Middle frontal gyrus (tissue), 1 donor: ENCODE data around the gene MTMR6.
A peak's percentile ranks its signal among the peaks of the same experiment; 100 is the strongest.
"Not testable (repeated sequence)": the region's sequence is repeated elsewhere in the genome, so short reads cannot be mapped to it uniquely, and the experiment has no call there.

Experiments used
- DNase-seq: peaks from one replicate; pipeline ENCODE4 v3.0.0-alpha.2; 2015; ENCODE audit warnings: low spot score; ENCODE audit errors: extremely low spot score

Gene MTMR6

DNA sequence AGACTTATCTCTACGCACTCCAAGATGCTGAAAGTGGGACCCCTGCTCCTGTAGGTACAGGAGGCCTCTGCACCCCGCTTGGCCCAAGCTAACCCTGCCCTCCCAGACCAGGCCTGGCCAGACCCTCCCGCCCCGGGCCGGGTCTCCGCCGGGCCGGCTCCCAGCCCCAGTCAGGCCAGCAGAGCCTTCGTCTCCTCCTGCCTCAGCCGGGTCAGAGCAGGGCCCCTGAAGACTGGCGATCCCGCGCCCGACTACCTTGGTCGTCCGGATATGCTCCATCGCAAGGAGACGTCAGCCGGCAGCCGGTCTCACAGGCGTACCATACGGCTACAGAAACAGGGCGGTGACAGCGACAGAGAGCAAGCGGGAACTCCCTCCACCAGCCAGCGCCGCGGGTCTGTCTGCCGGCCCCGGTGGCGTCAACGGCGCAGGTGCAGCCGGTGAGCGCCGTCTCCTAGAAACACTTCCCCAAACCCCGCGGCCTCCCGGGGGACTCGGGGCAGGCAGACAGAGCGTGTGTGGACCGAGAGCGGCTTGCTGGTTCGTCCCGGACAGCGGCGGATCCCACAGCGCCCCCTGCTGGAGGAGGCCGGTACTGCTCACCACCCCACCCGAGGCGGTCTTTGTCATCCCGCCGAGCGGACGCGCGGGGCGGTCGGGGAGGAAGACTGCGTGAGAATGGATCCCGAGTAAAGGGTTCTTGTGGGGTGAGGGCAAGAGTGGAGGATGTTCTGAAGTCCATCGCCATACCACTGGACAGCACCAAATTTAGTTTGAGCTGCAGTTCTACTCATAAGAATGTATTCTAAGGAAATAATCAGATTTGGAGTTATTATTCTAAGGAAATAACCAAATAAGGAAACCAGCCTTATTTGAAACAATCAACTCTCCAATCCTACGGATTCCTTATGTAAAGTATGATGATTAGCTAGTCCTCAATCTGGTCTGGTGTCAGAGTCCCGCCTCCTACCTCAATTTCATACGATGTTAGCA lies at the start of gene MTMR6:
TSS of gene MTMR6 (minus strand) at position 520 of the 993 bp plus-strand sequence. CDS start at position 279, 241 bp downstream.
- DNase-seq, result peak; percentile 80

DNA sequence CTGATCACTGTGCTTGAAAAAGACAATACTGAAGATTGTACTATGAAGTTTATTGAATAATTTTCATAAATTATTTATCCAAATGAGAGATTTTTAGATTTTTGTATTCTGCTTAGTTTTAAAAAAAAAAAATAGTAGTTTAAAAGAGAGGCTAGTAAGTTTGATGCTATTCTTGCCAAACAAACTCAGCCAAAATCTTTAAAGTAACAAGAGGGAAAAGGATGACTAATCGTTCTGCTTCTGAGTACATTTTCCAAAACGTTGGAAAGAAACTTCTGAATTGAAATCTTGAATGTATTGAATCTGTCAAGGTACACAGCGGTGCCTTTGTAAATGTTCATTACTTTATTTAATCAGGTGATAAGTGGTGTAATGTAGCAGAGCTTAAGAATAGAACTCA lies 48.6 kb upstream of the MTMR6 start:
- DNase-seq, result no peak

DNA sequence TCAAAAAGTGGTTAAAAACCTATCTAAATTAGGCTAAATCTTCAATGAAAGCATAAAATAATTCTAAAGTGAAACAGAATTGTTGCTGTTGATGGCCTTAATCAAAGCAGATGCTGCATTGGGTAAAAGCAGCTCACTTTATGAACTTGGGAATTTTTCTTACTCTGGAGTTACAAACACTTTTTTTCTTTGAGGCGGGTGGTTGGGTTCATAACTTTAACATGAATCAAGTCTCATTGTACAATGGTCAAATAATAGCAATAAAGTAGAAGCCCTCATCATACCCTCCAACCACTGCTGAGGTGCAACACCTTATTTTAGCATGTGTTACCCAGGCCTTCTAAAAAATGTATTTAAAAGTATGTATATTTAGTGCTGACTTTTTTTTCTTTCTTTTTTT lies 43.3 kb upstream of the MTMR6 start:
- DNase-seq, result no peak

DNA sequence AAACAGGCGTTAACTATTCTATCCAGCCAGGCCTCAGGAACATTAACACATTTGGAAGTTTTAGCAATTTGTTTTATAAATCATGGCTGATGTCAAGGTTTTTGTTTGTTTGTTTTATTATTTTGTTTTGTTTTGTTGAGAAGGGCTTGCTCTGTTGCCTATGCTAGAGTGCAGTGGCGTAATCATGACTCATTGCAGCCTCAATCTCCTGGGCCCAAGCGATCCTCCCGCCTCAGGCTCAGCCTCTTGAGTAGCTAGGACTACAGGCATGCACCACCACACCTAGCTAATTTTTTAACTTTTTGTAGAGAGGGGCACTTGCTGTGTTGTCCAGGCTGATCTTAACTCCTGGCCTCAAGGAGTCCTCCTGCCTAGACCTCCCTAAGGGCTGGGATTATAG lies 42.4 kb upstream of the MTMR6 start:
- no peak for DNase-seq

DNA sequence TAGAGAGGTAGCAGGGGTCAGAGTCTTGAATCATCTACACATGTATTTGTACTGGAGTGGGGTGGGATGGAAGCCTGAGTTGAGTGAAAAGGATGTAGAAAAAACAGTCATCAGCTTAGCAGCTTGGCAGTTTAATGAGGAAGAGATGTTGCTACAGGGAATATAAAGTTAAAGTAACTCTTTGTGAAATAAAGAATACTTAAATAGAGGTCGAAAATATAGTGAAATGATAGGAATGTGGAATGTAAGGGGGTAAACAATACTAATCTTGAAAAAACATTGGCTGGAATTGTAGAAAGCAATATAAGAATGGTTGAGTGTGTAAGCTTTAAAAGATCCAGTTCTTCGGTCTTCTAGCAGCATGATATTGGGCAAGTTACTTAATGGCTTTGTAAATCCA lies 36.8 kb upstream of the MTMR6 start:
- no peak for DNase-seq

DNA sequence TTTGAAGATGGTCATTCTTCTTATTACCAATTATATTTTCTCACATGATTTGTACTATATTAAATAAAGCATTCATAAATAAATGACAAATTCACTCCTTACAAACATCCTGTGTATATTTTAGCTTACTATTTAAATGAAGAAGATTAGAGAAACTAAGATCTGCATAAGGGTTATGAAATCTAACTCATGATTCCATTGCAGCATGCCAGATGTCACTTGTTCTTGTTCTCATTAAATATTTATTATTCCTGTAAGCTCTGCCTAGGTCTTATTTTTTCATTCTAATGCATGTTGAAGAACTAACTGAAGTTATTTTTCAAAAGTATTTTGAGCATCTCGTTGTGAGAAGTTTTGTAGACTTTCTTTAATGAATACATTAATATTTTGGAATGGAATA lies 32.5 kb upstream of the MTMR6 start:
- no peak for DNase-seq

DNA sequence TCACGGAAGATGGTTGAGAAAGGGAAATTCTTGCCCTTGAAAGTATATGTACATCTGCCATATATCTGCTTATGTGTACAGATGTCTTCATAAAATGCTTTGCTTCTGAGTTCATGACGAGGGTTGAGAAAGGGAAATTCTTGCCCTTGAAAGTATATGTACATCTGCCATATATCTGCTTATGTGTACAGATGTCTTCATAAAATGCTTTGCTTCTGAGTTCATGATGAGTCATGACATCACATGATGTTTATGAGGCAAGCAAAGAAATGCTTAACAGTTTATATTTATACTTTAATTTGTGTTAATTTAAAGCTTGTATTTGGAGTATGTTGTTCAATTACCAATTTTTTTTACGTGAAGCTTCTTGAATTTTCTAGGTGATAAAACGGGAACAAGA lies 31.7 kb upstream of the MTMR6 start:
- not testable (repeated sequence) for DNase-seq

DNA sequence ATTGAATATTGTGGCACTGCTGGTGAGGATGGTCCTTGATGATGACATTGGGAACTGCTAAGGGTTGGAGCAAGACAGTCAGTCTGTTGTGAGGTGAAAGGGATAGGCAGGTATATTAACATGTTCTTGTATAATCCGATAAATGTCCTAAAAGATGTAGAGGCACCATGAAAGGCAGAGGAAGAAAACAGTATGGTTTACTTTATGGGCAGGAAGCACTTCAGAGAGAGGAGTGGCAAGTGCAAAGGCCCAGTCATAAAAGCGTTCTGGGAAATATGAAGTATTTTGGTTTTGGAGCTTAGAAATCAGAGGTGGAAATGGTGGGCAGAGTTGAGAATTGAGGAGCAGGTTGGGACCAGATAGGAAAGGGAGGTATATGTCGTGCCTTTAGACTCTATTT lies 23.6 kb upstream of the MTMR6 start:
- no peak for DNase-seq

DNA sequence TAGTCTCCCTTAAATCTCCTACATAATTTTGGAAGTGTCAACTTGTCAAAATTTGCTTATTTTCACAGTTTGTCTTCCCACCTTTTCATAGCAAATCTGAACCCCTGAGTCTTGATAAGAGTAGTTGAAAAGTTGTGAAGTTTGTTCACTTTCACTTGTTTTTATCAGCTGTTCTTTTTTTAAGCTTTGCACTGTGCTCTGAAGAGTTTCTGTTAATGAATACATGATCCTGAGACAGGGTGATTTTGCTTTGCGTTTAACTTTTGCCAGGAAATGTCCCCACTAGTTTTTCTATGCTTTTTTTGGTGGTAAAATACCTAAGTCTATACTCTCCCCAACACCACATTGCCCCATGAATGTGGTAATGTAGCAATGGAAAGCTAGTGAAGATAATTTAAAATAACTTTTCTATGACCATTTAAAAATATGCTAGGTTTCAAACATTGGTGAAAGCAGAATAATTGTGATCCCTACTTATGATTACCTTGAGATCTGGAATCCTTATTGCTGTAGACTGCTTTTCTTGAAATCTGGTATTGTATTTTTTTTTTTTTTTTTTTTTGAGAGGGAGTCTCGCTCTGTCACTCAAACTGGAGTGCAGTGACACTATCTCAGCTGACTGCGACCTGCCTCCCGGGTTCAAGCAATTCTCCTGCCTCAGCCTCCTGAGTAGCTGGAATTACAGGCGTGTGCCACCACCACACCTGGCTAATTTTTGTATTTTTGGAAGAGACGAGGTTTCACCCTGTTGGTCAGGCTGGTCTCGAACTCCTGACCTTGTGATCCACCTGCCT lies 19.6 kb upstream of the MTMR6 start:
- no peak for DNase-seq

DNA sequence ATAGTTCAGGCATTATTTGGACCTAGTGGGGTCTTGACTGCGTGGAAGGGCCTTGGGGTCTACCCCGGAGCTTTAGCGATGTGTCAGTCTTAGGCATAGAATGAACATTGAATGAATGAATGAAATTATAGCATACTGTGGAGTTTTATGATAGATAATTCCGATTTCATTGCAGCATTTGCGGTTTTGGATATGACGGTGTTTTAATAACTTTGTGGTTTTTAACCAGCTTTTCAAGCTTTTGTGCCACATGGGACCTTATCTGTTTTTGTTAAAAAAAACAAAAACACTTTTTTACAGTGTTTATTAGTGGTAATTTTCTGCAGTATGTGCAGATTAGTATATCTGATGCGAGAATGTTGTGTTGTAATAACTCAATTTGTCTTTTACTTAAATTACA lies 14.8 kb upstream of the MTMR6 start:
- DNase-seq, result no peak

DNA sequence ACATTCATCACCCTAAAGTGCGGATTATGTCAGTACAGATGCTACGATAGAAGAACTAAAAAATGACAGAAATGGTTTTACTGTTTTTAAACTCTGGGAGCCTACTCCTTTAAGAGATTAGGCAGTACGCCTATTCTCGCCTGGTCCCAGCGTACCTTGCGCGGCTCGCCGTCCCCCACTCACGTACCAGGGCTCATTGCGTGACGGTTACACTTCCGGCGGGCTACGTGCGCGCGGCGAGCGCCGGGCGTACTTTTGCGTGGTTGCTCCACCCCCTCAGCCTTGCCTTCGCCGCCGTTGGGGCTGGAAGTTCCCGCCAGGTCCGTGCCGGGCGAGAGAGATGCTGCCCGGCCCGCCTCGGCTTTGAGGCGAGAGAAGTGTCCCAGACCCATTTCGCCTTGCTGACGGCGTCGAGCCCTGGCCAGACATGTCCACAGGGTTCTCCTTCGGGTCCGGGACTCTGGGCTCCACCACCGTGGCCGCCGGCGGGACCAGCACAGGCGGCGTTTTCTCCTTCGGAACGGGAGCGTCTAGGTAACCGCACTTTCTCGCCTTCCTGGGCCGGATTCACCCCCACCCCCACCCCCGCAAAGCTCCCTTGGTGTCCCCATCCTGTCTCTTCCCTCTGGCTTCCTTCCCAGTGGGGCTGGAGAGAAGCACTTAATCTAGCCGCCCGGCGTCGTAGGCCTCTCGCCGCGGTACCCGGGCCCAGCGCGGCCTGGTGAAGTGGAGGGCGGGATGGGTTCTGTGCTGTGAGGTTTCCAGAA lies 14.2 kb upstream of the MTMR6 start, which contains the start of gene NUP58:
TSS of gene NUP58 (plus strand) at position 279 of the 767 bp plus-strand sequence. CDS start at position 428, 149 bp downstream.
- peak; percentile 91 for DNase-seq

DNA sequence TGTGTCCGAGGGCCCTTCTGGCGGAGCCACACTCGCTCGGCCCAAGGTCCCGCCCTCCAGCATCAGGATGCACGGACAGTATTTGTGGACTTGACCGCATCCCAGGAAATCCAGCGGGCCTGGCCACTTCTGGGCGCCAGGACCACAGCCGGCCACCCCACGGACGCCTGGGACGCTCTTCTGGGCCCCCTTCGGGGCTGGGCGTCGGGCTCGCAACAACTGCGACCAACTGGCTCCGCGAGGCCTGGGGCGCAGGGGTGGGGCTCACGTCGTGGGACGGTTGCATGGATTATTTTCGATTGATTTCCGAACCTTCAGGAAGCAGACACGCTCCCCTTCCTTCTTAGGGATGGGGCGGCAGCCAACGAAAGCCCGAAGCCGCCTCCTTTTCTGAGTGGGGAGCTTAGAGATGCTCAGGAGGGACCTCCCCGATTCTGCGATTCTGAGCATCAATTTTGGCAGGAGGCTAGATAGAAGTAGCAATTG lies 13.6 kb upstream of the MTMR6 start:
- DNase-seq, result no peak

DNA sequence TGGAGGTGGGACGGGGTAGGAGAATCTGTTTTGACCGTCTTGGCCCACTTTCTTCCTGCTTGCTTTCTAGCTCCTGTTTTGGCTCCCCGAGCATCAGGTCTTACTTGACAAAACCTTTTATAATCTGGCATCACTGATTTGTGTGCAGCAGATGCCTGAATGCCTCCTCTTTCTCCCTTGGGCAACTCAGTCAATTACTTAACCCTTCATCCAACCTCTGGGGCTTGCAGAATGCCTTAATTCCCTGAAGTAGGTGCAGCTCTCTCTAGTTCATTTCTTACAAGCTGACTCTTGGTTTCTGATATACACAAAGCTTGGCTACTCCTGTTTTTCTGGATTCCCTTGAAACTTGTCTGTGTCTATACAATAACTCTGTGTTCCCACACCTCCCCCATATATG lies 8.4 kb upstream of the MTMR6 start:
- DNase-seq, result no peak

DNA sequence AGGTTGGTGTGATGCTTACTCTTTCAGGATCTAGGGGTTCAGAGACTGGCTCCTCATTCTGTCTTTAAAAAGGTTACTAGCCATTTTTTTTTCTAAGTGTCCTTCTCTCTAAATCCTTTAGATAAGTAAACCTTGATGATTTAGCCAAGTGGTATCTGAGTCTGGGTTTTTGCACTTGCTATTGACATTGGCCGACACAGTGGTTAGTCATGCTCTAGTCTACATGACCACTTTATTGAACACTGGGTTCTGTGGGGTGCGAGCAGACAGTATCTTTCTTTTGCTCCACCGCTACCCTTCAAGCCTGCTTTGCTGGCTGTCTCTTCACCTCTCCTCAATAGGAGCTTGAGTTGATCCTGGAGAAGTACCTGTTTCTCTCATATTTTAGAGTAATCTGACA lies 7.9 kb upstream of the MTMR6 start:
- no peak for DNase-seq

DNA sequence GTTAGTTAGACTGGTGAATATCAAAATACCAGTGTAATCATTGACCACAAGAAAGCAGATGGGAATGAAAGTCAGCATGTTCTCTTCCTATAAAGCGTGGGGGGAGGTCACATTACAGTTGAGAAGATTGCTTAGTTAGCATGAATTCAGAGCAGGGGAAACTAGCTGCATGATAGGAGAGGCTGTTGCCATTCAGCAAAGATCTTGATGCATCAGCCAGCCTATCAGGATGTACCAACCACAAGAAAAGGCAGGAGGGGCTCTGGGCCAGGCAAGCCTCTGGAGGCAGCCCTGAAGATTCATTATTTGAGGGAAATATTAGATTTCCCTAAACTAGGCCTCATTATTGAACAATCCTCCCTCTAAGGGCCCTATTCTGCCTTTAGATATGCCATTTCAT lies 5.0 kb upstream of the MTMR6 start:
- no peak for DNase-seq

DNA sequence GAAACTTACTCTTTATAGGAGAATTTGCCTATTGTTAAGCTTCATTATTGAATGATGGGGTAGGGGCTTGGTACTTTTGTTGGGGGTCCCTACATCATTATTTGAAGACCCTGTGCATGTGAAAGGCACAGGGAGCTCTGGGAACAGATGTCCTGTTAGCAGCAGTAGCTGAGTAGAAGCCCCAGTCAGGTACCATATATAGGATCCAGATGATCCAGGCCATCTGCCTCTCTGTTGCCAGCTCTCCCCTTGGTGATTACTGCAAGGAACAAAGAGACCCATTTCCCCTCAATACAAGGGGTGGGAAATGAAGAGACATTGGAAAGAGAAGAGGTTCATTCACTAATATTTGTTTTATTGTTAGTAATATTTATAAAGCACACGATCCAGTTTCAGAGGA lies 4.4 kb upstream of the MTMR6 start:
- DNase-seq, result no peak

DNA sequence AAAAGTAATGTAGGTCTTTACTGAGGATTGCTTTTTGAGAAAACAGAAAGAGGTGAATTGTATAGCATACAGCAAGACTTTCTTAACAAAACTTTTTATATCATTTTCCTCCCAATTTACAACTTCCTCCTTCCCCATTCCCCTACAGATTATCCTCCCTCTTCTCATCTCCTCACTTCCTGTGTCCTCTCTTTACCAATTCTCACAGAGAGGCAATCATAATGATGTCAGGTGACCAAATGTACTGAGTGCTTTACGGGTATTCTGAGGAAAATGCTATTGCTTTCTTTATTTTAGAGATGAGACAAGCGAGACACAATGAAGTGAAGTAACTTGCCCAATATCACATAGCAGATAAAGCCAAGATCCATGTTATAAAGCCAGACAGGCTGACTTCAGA lies 1.7 kb upstream of the MTMR6 start:
- DNase-seq, result no peak

DNA sequence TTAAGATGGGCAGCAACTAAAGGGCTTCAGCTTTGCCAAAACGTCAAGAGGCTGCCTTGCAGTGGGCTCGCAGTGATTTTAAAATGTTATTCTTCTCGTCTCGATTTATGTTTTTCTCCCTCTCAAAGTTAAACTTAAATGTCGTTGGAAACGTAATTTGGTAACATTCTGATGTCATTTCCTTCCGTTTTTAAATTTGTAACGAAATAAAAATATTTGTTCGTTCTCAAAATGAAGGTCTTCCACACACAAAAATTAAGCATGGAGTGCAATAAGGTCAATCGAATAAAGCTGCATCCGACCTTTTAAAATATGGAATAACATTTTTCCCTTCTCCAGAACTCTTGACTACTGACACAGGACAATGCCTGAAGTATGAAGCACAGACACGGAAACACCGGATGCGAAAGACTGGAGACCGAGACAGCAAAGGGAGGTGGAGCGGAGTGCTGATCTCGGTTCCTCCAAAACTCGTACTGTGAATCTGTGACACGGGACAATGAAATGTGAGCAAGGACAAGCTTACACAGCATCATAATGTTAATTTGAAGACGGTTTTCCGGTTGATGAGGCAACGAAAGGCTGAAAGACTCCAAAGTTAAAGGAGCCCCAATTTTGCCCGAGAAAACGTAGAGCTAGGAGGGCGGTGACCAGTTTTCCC lies 850 bp downstream of the MTMR6 start:
- no peak for DNase-seq

DNA sequence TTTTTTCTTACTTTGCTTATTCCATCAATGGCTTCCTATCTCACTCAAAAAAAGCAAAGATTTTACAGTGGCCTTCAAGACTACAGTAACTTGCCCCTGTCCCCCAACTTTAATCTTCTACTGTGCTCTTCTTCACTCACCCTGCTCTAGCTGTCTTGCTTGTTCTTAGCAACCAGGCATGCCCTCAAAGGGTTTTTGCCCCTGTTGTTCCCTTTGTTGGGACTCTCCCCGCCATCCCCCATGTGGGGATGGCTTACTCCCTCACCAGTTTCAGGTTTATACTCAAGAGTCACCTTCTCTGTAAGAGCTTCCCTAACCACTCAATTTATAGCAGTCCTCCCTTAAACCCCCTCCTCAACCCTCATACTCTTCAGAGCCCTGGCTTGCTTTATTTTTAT lies 5.4 kb downstream of the MTMR6 start:
- no peak for DNase-seq

DNA sequence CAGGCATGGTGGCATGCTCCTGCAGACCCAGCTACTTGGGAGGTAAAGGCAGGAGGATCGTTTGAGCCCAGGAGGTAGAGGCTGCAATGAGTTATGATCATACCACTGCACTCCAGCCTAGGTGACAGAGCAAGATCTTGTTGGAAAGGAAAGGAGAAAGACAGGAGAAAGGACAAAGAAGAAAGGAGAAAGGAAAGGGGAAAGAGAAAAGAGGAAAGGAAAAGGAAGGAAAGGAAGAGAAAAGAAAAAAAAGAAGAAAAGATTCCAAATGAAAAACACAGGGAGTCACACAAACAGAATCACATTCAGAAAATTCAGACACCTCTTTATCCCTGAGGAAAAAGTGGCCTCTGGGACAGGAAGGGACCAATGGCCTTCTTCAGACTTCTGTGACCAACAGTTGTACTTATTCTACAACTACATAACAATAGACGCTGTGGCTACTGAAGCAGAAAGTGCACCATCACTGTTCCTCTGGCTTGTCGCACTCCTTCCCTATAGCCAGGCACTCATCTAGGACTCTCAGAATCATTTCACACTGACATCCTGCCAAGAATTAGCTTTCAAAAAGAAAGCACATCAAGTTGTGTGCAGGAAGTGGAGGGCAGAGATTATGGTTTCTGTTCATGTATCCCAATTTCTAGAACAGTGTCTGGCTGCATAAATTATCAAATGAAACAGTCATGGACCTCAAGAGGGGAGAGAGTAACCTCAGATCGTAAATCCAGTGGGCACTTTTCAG lies 5.9 kb downstream of the MTMR6 start:
- DNase-seq, result no peak
